ENCODE results near the gene IGSF3.

GRCh38 chr1:116671072-116671760 is 3.7 kb upstream of the IGSF3 start:
- TF ChIP-seq POLR2A (IDR thresholded peaks at IDR 0.05; ENCODE audit: low read depth) (no peak), CTCF (IDR thresholded peaks at IDR 0.05) (no peak), POLR2AphosphoS5 (IDR thresholded peaks at IDR 0.05) (no peak)
